OCI-LY7 (cell line): ENCODE measurements around the gene MSRB3. TPM values are rescaled to one million over a fixed set of nuclear protein-coding genes. Genes with fewer than 3 reads are reported as not detected.

Experiments
- BruUV-seq: library from RNA; stranded (reverse); fragments of 400-500 nt; replicated peaks from 2 replicates; lab custom pipeline; 2021; lab: Mats Ljungman, UMichigan
- CTCF ChIA-PET: fragments of 300-600 bp; sonication (Branson Sonifier 250); formaldehyde crosslinking; loops from one replicate; lab custom pipeline; 2022; ENCODE audit warnings: antibody characterized with exemption; ENCODE audit not compliant: unreplicated experiment; lab: Charles Lee
- POLR2A ChIA-PET: fragments of 300-600 bp; sonication (Branson Sonifier 250); formaldehyde crosslinking; loops from one replicate; lab custom pipeline; 2022; ENCODE audit warnings: antibody characterized with exemption; lab: Charles Lee
- DNase-seq: peaks from one replicate; pipeline ENCODE4 v3.0.0-alpha.2; 2015; ENCODE audit warnings: low spot score
- H2AFZ ChIP-seq: fragments of 200-600 bp; sonication (generic), shearing (Covaris generic); 2 replicates; pipeline ENCODE4 v1.6.1; 2014; ENCODE audit warnings: mild to moderate bottlenecking, antibody characterized with exemption, low read length, moderate library complexity
- H3K27ac ChIP-seq: fragments of 200-600 bp; sonication (generic); 2 replicates; pipeline ENCODE4 v1.5.1; 2014; ENCODE audit warnings: mixed run types, low read depth, mild to moderate bottlenecking, moderate library complexity, low read length, inconsistent platforms; ENCODE audit not compliant: poor library complexity, severe bottlenecking
- H3K36me3 ChIP-seq: fragments of 200-600 bp; sonication (generic); 2 replicates; pipeline ENCODE4 v1.6.1; 2014; ENCODE audit warnings: mild to moderate bottlenecking, antibody characterized with exemption, low read length, moderate library complexity, mixed read lengths; ENCODE audit not compliant: insufficient read depth
- H3K4me1 ChIP-seq: fragments of 200-600 bp; sonication (generic); 2 replicates; pipeline ENCODE4 v1.5.1; 2014; ENCODE audit warnings: mild to moderate bottlenecking, low read length; ENCODE audit not compliant: insufficient read depth, poor library complexity, severe bottlenecking
- H3K4me2 ChIP-seq: fragments of 200-600 bp; sonication (generic); 2 replicates; pipeline ENCODE4 v1.6.1; 2014; ENCODE audit warnings: mild to moderate bottlenecking, low read length
- H3K4me3 ChIP-seq: fragments of 200-600 bp; sonication (generic); 2 replicates; pipeline ENCODE4 v1.5.1; 2014; ENCODE audit warnings: mild to moderate bottlenecking, low read depth, low read length; ENCODE audit not compliant: poor library complexity, severe bottlenecking
- H3K79me2 ChIP-seq: fragments of 200-600 bp; sonication (generic); 2 replicates; pipeline ENCODE4 v1.6.1; 2016; ENCODE audit warnings: low read depth, mild to moderate bottlenecking, low read length, moderate library complexity, mixed read lengths; ENCODE audit not compliant: insufficient read depth
- H3K9me2 ChIP-seq: fragments of 200-600 bp; sonication (generic); 2 replicates; pipeline ENCODE4 v1.6.1; 2016; ENCODE audit warnings: mild to moderate bottlenecking, low read length, mixed read lengths; ENCODE audit not compliant: insufficient read depth
- H3K9me3 ChIP-seq: fragments of 200-600 bp; sonication (generic); 2 replicates; pipeline ENCODE4 v1.6.1; 2014; ENCODE audit warnings: mild to moderate bottlenecking, mixed run types, low read length, mixed read lengths
- H4K20me1 ChIP-seq: fragments of 200-600 bp; sonication (generic); 2 replicates; pipeline ENCODE4 v1.6.1; 2014; ENCODE audit warnings: mild to moderate bottlenecking, antibody characterized with exemption, low read length, moderate library complexity, mixed read lengths; ENCODE audit not compliant: insufficient read depth
- EZH2phosphoT487 ChIP-seq: fragments of 200-600 bp; sonication (generic); IDR thresholded peaks from 2 replicates; pipeline ENCODE4 v1.6.1; 2018; ENCODE audit warnings: low read depth, borderline replicate concordance, mild to moderate bottlenecking, mixed run types, antibody characterized with exemption, low read length, moderate library complexity, mixed read lengths
- intact Hi-C: fragments of 100-400 bp; cut with micrococcal nuclease; formaldehyde crosslinking; loops from one replicate; pipeline ENCODE4 v1.10.0; 2022; ENCODE audit not compliant: unreplicated experiment
- total RNA-seq, 2 experiments: library from RNA; depleted of rRNA in 1 of 2; stranded (reverse); fragments of >200 nt in 1 of 2; shearing (Covaris generic) in 1 of 2; gene quantifications; 2 replicates each; pipeline ENCODE4 v1.2.3, GENCODE V29; 2014 to 2022
- TF ChIP-seq, protein P1 (sequence below): fragments of 200-600 bp; sonication (generic); conservative IDR thresholded peaks from 2 replicates; pipeline ENCODE4 v1.5.1; 2014; ENCODE audit warnings: mild to moderate bottlenecking, antibody characterized with exemption, low read length, moderate library complexity, mixed read lengths

Gene MSRB3
- total RNA-seq, 2 experiments from 2014 or later: not detected

DNA sequence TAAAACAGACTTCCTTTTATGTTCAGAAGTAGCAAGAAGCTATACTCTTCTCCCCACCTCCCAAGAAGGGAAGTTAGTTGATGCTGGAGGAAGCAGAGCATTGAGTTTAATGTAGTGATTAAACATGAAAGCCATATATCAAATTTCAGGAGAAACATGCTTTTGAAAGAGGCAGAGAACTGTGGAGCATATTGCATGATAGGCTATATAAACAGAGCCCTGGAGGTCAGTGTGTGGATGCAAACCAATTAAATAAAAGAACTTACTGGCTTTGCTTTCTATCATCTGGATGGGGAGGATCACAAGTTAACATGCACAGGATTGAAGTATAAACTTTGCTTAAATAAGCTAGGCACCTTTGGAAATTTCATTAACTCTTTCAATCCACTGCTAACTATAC, 94.1 kb downstream of the MSRB3 start:
- DNase-seq: no peak
- Histone ChIP-seq H2AFZ (no peak overlapping the region), H3K4me2 (no peak overlapping the region), H3K4me1 (no peaks in the 10 kb centered on the region), H3K79me2 (no peaks in the 10 kb centered on the region), H3K36me3 (no peaks in the 10 kb centered on the region), H3K4me3 (no peak overlapping the region), H3K9me3 (no peaks in the 10 kb centered on the region), H4K20me1 (no peaks in the 10 kb centered on the region), H3K9me2 (no peaks in the 10 kb centered on the region), H3K27ac (no peak overlapping the region)
- BruUV-seq: no TSS peak
- TF ChIP-seq EZH2phosphoT487: no peak
- TF ChIP-seq, protein P1, sequence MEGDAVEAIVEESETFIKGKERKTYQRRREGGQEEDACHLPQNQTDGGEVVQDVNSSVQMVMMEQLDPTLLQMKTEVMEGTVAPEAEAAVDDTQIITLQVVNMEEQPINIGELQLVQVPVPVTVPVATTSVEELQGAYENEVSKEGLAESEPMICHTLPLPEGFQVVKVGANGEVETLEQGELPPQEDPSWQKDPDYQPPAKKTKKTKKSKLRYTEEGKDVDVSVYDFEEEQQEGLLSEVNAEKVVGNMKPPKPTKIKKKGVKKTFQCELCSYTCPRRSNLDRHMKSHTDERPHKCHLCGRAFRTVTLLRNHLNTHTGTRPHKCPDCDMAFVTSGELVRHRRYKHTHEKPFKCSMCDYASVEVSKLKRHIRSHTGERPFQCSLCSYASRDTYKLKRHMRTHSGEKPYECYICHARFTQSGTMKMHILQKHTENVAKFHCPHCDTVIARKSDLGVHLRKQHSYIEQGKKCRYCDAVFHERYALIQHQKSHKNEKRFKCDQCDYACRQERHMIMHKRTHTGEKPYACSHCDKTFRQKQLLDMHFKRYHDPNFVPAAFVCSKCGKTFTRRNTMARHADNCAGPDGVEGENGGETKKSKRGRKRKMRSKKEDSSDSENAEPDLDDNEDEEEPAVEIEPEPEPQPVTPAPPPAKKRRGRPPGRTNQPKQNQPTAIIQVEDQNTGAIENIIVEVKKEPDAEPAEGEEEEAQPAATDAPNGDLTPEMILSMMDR: no peak
- ChIA-PET POLR2A (interaction anchor here (0.7 kb wide), 1 partner anchor 29 kb away, joined by 5 read pairs; no protein-coding TSS in a partner anchor), CTCF (no interaction called here)
- intact Hi-C loops: no loop called here

DNA sequence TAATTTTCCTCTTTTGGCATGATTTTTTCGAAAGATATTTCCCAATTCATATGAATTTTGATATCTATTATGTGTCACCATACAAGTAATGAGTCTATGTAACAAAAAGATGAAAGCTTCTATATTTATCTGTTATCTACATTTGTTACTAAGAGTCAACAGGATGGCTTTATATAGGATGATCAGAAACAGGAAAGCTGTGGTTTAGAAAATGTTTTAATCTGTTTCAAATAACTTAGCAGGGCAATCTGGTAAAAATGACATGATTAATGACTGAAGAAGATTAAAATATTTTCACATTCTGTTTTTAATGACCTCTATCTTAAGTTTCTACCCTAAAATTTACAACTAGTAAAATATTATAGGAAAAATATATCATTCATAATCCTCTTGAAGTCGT, 105.8 kb downstream of the MSRB3 start:
- no peak for DNase-seq
- no TSS peak for BruUV-seq
- H3K27ac ChIP-seq: no peak overlapping the region
- ChIA-PET CTCF (no interaction called here), POLR2A (interaction anchor here (0.7 kb wide), 1 partner anchor 1602 kb away, joined by 3 read pairs; no protein-coding TSS in a partner anchor)
- TF ChIP-seq EZH2phosphoT487: no peak
- TF ChIP-seq, protein P1: no peak
- no peaks in the 10 kb centered on the region for H3K9me3 ChIP-seq
- H3K4me3 ChIP-seq: no peak overlapping the region
- no peaks in the 10 kb centered on the region for H3K79me2 ChIP-seq
- no peaks in the 10 kb centered on the region for H3K36me3 ChIP-seq
- no peaks in the 10 kb centered on the region for H3K9me2 ChIP-seq
- no peak overlapping the region for H2AFZ ChIP-seq
- no peaks in the 10 kb centered on the region for H3K4me1 ChIP-seq
- no peaks in the 10 kb centered on the region for H4K20me1 ChIP-seq
- intact Hi-C loops: no loop called here
- H3K4me2 ChIP-seq: no peak overlapping the region

DNA sequence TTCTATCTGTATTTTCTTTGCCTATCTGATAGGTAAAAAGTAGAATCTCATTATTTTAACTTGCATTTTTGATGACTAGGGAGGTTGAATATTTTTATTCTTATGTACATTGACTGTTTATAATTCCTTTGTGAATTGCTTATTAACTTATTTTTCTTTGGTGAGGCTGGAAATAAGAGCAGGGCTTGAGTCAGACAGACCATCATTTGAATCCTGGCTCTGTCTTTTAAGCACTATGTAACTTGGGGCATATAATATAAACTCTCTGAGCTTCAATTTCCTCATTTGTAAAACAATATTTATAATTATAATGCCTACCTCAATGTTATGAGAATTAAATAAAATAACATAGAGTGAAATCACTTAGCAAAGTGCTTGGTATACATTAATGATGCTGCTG, 108.9 kb downstream of the MSRB3 start:
- H3K9me2 ChIP-seq: no peaks in the 10 kb centered on the region
- ChIA-PET CTCF (no interaction called here), POLR2A (no interaction called here)
- no peak for DNase-seq
- no peak overlapping the region for H3K4me2 ChIP-seq
- no peaks in the 10 kb centered on the region for H3K79me2 ChIP-seq
- no peak overlapping the region for H2AFZ ChIP-seq
- H3K4me3 ChIP-seq: no peak overlapping the region
- intact Hi-C loops: no loop called here
- TF ChIP-seq EZH2phosphoT487: no peak
- TF ChIP-seq, protein P1: no peak
- no peaks in the 10 kb centered on the region for H3K9me3 ChIP-seq
- H3K27ac ChIP-seq: no peak overlapping the region
- H3K4me1 ChIP-seq: no peaks in the 10 kb centered on the region
- H4K20me1 ChIP-seq: no peaks in the 10 kb centered on the region
- BruUV-seq: no TSS peak
- no peaks in the 10 kb centered on the region for H3K36me3 ChIP-seq
